ENCODE data around the gene IQGAP2. TPM values are rescaled to one million over a fixed set of nuclear protein-coding genes. Genes with fewer than 3 reads are reported as not detected.
A peak's percentile ranks its signal among the peaks of the same experiment; 100 is the strongest.

The IQGAP2 gene
- total and polyA plus RNA-seq, 8 donors: 15.6 to 29.1 (median 17.1) TPM

GRCh38 chr5:76400466-76400865, 2.6 kb upstream of the IQGAP2 start:
- peaks cover 0 to 22% of the 10 kb centered on the region in 2 donors for H3K27me3 ChIP-seq
- H3K4me1 ChIP-seq: peaks cover 4 to 31% of the 10 kb centered on the region in 2 donors
- ATAC-seq (no peak), DNase-seq (no peak)
- intact Hi-C loops (cut with DNase I): no loop called here
- H3K9me3 ChIP-seq: no peaks in the 10 kb centered on the region
- TF ChIP-seq, protein P1, sequence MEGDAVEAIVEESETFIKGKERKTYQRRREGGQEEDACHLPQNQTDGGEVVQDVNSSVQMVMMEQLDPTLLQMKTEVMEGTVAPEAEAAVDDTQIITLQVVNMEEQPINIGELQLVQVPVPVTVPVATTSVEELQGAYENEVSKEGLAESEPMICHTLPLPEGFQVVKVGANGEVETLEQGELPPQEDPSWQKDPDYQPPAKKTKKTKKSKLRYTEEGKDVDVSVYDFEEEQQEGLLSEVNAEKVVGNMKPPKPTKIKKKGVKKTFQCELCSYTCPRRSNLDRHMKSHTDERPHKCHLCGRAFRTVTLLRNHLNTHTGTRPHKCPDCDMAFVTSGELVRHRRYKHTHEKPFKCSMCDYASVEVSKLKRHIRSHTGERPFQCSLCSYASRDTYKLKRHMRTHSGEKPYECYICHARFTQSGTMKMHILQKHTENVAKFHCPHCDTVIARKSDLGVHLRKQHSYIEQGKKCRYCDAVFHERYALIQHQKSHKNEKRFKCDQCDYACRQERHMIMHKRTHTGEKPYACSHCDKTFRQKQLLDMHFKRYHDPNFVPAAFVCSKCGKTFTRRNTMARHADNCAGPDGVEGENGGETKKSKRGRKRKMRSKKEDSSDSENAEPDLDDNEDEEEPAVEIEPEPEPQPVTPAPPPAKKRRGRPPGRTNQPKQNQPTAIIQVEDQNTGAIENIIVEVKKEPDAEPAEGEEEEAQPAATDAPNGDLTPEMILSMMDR (IDR thresholded peaks at IDR 0.05): no peak
- H3K27ac ChIP-seq: no peak overlapping the region
- no peaks in the 10 kb centered on the region for H3K36me3 ChIP-seq
- H3K4me3 ChIP-seq: no peak overlapping the region

DNA sequence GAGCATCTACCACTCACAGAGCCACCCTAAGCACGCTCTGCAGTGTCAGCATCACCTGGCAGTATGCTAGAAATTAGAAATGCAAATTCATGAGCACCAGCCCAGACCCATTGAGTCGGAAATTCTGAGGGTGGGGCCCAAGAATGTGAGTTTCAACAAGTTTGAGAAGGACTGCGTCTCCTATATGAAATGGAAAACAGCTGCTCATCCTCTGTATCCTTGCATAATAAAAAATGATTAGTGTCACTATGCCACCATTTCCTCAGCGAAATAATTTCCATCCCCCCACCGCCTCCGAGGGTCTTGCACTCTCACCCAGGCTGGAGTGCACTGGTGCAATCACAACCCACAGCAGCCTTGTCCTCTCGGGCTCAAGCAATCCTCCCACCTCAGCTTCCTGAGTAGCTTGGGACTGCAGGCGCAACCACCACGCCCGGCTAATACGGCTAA, 1.3 kb upstream of the IQGAP2 start:
- TF ChIP-seq, protein P1 (IDR thresholded peaks at IDR 0.05): no peak
- no peaks in the 10 kb centered on the region for H3K36me3 ChIP-seq
- peak overlapping the region; percentile 83 to 89 for H3K27ac ChIP-seq
- peak; percentile 1 for ATAC-seq
- no peaks in the 10 kb centered on the region for H3K9me3 ChIP-seq
- H3K4me1 ChIP-seq: peaks cover 4 to 45% of the 10 kb centered on the region in 2 donors
- H3K4me3 ChIP-seq: peak overlapping the region; percentile 56 to 67
- DNase-seq: peak in 1 of 4 donors; percentile 39
- H3K27me3 ChIP-seq: peaks cover 0 to 22% of the 10 kb centered on the region in 2 donors
- intact Hi-C loops (cut with DNase I): no loop called here

DNA sequence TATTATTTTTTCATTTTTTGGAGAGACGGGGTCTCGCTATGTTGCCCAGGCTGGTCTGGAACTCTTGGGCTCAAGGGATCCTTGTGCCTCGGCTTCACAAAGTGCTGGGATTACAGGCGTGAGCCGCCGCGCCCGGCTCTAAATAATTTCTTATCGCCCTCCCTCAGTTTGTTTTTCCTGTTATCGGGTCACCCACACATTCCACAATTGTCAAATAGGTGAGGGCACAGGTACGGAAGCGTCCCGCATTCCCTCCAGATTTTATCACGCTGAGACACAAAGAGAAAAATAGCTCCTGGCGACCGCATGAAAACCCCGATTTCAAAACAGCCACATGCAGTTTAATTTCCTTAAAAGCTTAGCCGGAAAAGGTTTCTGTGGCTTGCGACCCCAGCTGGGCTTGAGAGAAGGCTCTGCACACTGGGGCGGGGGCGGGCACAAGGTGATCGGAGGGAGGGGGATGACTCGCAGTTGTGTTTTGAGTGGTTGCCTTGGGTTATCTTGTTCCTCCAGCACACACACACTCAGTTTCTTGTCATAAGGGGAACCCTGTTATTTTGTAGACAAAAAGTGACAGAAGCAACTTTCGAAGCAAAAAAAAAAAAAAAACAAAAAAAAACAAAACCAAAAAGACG, 717 bp upstream of the IQGAP2 start:
- peak overlapping the region; percentile 83 to 89 for H3K27ac ChIP-seq
- peak; percentile 58 for ATAC-seq
- TF ChIP-seq, protein P1 (IDR thresholded peaks at IDR 0.05): no peak

DNA sequence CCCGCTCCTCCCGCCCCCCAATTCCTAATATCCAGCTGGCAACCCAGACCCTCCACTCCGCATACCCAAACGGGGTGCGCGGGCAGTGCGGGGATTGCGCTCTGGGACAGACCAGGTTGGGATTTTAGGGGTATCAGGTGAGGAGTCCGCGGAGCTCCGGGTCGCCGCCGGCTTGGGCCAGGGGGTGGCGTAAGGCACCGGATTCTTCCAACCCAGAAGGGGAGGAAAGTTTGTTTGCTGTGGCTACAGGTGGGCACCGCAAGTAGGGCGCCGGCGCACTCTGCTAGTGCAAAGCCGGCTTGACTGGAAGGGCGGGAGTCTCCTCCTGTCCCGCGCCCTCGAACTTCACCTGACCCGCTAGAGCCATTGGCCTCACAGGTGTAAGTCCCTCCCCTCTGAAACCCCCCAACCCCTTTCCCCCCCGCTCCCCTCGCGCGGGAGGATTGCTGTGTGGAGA, 709 bp downstream of the IQGAP2 start:
- peak in 3 of 4 donors; percentile 50 to 86 (median 56) for DNase-seq

More for the DNA sequence above, 717 bp upstream of the IQGAP2 start:
- intact Hi-C loops (cut with DNase I): no loop called here
- DNase-seq: peak in 3 of 4 donors; percentile 53 to 65 (median 61)
- H3K27me3 ChIP-seq: peaks cover 0 to 22% of the 10 kb centered on the region in 2 donors
- H3K4me1 ChIP-seq: peaks cover 4 to 50% of the 10 kb centered on the region in 2 donors
- H3K4me3 ChIP-seq: peak overlapping the region; percentile 56 to 67
- no peaks in the 10 kb centered on the region for H3K9me3 ChIP-seq
- H3K36me3 ChIP-seq: no peaks in the 10 kb centered on the region

More for the DNA sequence above, 709 bp downstream of the IQGAP2 start:
- peaks cover 4 to 62% of the 10 kb centered on the region in 2 donors for H3K4me1 ChIP-seq
- H3K27me3 ChIP-seq: peaks cover 0 to 22% of the 10 kb centered on the region in 2 donors
- peak; percentile 21 for ATAC-seq
- H3K9me3 ChIP-seq: no peaks in the 10 kb centered on the region
- H3K4me3 ChIP-seq: peak overlapping the region; percentile 56 to 67
- intact Hi-C loops (cut with DNase I): no loop called here
- no peaks in the 10 kb centered on the region for H3K36me3 ChIP-seq
- TF ChIP-seq, protein P1 (IDR thresholded peaks at IDR 0.05): no peak
- H3K27ac ChIP-seq: peak overlapping the region; percentile 83 to 89

Measured in left lung (tissue), 10 donors.